Measurements from ENCODE around the gene KCNMA1.

DNA sequence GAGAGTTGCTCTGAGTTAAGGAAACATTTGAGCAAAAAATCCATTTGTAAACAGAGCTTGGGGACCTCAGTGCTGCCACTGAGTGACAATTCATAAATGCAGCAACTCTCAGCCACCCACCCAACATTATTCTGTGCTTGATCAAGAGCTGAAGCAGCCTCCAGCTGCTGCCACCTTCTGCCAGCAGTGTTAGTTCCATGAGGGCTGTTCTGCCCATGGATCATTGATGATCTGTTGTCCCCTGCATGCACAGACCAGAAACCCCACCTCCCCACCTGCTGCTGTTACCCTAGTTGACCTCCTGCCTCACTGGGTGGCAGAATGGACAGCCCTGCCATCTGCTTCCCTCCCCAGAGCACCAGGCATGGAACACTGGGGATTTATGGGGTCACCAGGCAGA is 305.4 kb downstream of the KCNMA1 start:
- TF ChIP-seq, protein P1, sequence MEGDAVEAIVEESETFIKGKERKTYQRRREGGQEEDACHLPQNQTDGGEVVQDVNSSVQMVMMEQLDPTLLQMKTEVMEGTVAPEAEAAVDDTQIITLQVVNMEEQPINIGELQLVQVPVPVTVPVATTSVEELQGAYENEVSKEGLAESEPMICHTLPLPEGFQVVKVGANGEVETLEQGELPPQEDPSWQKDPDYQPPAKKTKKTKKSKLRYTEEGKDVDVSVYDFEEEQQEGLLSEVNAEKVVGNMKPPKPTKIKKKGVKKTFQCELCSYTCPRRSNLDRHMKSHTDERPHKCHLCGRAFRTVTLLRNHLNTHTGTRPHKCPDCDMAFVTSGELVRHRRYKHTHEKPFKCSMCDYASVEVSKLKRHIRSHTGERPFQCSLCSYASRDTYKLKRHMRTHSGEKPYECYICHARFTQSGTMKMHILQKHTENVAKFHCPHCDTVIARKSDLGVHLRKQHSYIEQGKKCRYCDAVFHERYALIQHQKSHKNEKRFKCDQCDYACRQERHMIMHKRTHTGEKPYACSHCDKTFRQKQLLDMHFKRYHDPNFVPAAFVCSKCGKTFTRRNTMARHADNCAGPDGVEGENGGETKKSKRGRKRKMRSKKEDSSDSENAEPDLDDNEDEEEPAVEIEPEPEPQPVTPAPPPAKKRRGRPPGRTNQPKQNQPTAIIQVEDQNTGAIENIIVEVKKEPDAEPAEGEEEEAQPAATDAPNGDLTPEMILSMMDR (IDR thresholded peaks at IDR 0.05), result no peak
- TF ChIP-seq POLR2A (IDR thresholded peaks at IDR 0.05), result no peak
